RWPE1 (cell line): ENCODE results near the gene EWSR1.

Experiments used
- CTCF ChIA-PET: fragments of 350-600 bp; sonication (Branson Sonifier 250); formaldehyde crosslinking; extraction: SDS; loops from one replicate; lab custom pipeline; 2021; lab: Yijun Ruan, JAX
- POLR2A ChIA-PET: fragments of 400-600 bp; formaldehyde crosslinking; extraction: SDS; loops from one replicate; lab custom pipeline; 2020; ENCODE audit warnings: antibody characterized with exemption; ENCODE audit not compliant: low non-redundant PET; lab: Yijun Ruan, JAX
- DNase-seq: peaks from one replicate; pipeline ENCODE4 v3.0.0; 2012; ENCODE audit warnings: low spot score
- H3K27ac ChIP-seq: fragments of 450-650 bp; 2 replicates; pipeline ENCODE4 v1.5.1; 2017
- CTCF ChIP-seq: fragments of 450-650 bp; conservative IDR thresholded peaks from 2 replicates; pipeline ENCODE4 v1.5.1; 2017; ENCODE audit warnings: low read depth, mild to moderate bottlenecking

The EWSR1 gene

GRCh38 chr22:29330753-29331152 is 62.7 kb downstream of the EWSR1 start:
- peak overlapping the region; percentile 15 for H3K27ac ChIP-seq
- DNase-seq, result no peak
- TF ChIP-seq CTCF, result no peak
- CTCF ChIA-PET, result no interaction called here
- POLR2A ChIA-PET, result no interaction called here

DNA sequence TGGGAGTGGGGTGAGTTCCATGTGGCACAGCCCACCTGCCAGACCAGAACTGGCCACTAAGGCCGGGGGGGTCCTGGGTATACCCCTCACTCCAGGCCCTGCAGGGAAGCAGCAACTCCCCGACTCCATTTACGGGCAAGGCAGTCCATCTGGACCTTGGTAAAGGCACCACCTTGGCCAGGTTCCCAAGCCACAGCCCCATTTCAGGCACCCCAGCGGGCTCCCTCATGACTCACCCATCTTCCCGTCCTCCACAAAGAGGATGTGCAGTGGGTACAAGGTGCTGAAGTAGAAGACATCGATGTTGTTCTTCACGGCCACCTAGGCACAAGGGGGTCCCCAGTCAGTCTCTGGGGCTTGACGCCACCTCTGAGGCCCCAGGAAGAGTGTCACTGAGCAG is 63.1 kb downstream of the EWSR1 start:
- 0 out of 2 replicates have a peak overlapping the region, but pooled peaks have one; percentile 7 for H3K27ac ChIP-seq
- ChIA-PET POLR2A (no interaction called here), CTCF (no interaction called here)
- no peak for DNase-seq
- TF ChIP-seq CTCF, result no peak

DNA sequence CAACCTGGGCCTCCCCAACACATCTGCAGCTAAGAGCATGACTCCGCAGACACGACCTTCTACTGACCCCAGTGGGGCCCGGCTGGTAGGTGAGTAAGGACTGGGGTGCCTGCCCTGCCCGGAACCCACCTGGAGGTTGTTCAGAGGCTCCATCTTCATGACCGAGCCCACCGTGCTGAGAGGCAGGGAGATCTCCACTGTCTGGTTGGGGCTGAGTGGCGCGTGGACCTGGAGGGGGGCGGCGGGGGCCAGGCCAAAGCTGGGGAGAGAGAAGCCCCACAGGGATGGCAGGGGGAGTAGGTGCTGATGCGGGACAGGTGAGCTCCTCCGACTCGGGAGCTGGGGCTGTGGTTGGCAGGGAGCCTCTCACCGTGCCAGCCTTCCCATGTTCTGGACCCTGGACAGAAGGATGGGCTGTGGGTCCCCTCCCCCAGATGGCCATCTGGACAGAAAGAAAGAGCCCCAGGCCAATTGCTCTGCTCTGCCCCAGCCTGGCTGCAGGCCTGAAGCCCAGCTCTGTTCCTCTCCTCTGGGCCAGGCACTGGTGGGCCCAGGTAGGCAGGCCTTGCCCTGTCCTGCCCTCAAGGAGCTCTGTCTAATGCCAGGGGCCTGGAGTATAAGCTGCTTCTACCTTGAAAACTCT is 63.7 kb downstream of the EWSR1 start:
- CTCF ChIA-PET, result interaction anchor here (0.5 kb wide), 1 partner anchor 96 kb away, joined by 5 read pairs; no protein-coding TSS in a partner anchor
- H3K27ac ChIP-seq, result peak overlapping the region; percentile 7
- TF ChIP-seq CTCF, result no peak
- DNase-seq, result no peak
- POLR2A ChIA-PET, result no interaction called here

GRCh38 chr22:29332886-29333496 is 64.9 kb downstream of the EWSR1 start:
- POLR2A ChIA-PET, result no interaction called here
- no peak for DNase-seq
- no peak for TF ChIP-seq CTCF
- H3K27ac ChIP-seq, result peak overlapping the region; percentile 7
- CTCF ChIA-PET, result no interaction called here

GRCh38 chr22:29334148-29334547 is 66.1 kb downstream of the EWSR1 start:
- no peak for DNase-seq
- ChIA-PET POLR2A (no interaction called here), CTCF (no interaction called here)
- TF ChIP-seq CTCF, result no peak
- H3K27ac ChIP-seq, result no peak overlapping the region

DNA sequence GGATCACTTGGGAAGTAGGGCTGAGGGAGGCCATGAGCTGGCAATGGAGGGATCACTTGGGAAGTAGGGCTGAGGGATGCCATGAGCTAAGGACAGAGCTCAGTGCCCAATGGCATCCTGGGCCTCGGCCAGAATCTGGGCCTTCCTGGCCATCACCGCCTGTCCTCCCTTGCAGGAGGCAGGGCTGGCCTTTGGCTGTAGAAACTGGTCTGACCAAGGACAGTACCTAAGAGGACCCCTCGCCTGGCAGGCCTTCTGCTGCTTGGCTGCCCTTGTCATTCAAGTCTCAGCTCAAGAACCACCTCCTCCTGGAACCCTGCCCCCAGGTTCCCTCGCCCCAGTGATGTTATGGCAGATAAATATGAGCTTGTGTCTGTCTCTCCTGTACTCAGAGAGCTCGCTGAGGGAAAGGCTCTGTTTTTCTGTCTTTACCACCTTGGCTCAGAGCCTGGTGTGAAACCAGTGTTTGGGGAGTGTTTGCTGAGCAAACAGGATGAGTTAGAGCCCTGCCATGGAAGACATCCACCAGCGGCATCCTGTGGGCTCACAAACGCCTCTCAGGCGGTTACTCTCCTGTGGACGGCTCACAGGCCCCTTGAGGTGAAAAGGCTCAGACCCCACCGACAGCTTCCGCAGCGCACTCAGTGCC is 66.8 kb downstream of the EWSR1 start:
- CTCF ChIA-PET, result no interaction called here
- POLR2A ChIA-PET, result interaction anchor here (0.6 kb wide), 1 partner anchor 17 kb away, joined by 4 read pairs; no protein-coding TSS in a partner anchor
- no peak for TF ChIP-seq CTCF
- DNase-seq, result no peak
- H3K27ac ChIP-seq, result 0 out of 2 replicates have a peak overlapping the region, but pooled peaks have one; percentile 1
